Esophagus (tissue), 2 donors: ENCODE results near the gene PDZRN4. TPM values are rescaled to one million over a fixed set of nuclear protein-coding genes. Genes with fewer than 3 reads are reported as not detected.

Source experiments
- H3K27ac ChIP-seq, 2 donors: one replicate each; pipeline ENCODE4 v1.5.1; 2013; ENCODE audit warnings: low read depth in 2 of 2, mild to moderate bottlenecking in 2 of 2, inconsistent platforms in 1 of 2, low read length in 1 of 2, moderate library complexity in 1 of 2
- H3K27me3 ChIP-seq, 2 donors: one replicate each; pipeline ENCODE4 v1.6.1; 2013; ENCODE audit warnings: low read length in 2 of 2, control low read depth in 1 of 2, mild to moderate bottlenecking in 1 of 2; ENCODE audit not compliant: insufficient read depth in 2 of 2, control insufficient read depth in 1 of 2
- H3K36me3 ChIP-seq, 2 donors: one replicate each; pipeline ENCODE4 v1.6.1; 2013; ENCODE audit warnings: low read length in 1 of 2; ENCODE audit not compliant: control insufficient read depth in 2 of 2, insufficient read depth in 2 of 2
- H3K4me1 ChIP-seq, 2 donors: one replicate each; pipeline ENCODE4 v1.6.1; 2013; ENCODE audit warnings: low read length in 1 of 2; ENCODE audit not compliant: control insufficient read depth in 2 of 2, insufficient read depth in 2 of 2
- H3K4me3 ChIP-seq, 2 donors: one replicate each; pipeline ENCODE4 v1.5.1; 2013; ENCODE audit warnings: low read length in 2 of 2, mild to moderate bottlenecking in 2 of 2, low read depth in 1 of 2, moderate library complexity in 1 of 2
- H3K9me3 ChIP-seq, 2 donors: one replicate each; pipeline ENCODE4 v1.6.1; 2013; ENCODE audit warnings: mild to moderate bottlenecking in 2 of 2, low read depth in 1 of 2, low read length in 1 of 2, moderate library complexity in 1 of 2; ENCODE audit not compliant: control insufficient read depth in 2 of 2, insufficient read depth in 1 of 2
- WGBS, 2 donors: extraction: QIAGEN DNeasy Blood & Tissue Kit; methylation state at CpG; one replicate each; pipeline ENCODE4 v1.1.7; 2013; 5-methylcytosine and 5-hydroxymethylcytosine counted together
- polyA plus RNA-seq, 2 donors: library from polyadenylated mRNA; stranded (reverse); fragments of 200-250 nt; gene quantifications; one replicate each; pipeline ENCODE4 v1.2.3, GENCODE V29; 2013
- donor health status: healthy with polysubstance abuse.
- donor health status: Bipolar disorder and iron deficiency.

PDZRN4 gene
- polyA plus RNA-seq, 2 donors, result 0.59 to 1.8 TPM

DNA sequence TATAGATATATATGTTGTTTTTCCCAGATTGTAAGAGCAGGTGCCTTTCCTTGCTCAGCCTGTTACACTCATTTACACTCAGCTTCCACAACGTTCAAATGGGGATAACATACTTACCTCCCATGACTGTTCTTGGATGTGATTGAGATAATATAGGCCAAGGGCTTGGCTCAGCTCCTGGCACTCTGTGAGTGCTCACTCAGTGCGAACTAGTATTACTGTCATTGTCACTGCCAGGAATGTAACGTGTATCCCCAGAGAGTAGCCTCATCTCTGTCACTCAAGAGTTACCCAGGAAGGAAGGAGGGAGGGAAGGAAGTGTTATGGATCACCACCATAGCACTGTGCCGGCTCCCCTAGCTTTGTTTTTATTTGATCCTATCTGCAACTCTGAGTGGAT is 307.9 kb downstream of the PDZRN4 start:
- H3K9me3 ChIP-seq, result no peaks in the 10 kb centered on the region
- no peaks in the 10 kb centered on the region for H3K36me3 ChIP-seq
- H3K27ac ChIP-seq, result no peak overlapping the region
- no peaks in the 10 kb centered on the region for H3K27me3 ChIP-seq
- H3K4me3 ChIP-seq, result no peak overlapping the region
- WGBS, 2 donors, result 53 to 60% methylated on average over 4 of the region's 4 CpGs
- no peaks in the 10 kb centered on the region for H3K4me1 ChIP-seq

DNA sequence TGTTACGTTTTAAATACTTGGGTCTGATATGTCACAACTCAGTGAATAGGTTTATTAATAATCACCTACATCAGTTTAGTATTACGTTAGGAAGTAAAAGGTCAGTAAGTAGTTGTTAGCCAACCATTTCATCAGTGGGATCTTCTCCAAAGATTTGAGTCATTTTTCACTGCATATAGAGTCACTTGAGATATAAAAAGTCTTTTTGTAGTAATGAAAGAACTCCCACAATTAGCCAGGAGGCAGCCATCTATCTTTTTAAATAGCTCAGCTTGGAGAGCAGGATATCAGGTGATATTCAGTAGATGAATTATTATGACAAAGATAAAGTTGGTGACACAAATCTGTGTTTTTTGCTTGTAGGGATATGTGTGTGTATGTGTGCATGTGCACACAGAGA is 309.3 kb downstream of the PDZRN4 start:
- H3K27ac ChIP-seq, result no peak overlapping the region
- H3K9me3 ChIP-seq, result no peaks in the 10 kb centered on the region
- H3K4me1 ChIP-seq, result no peaks in the 10 kb centered on the region
- no peaks in the 10 kb centered on the region for H3K27me3 ChIP-seq
- H3K36me3 ChIP-seq, result no peaks in the 10 kb centered on the region
- H3K4me3 ChIP-seq, result no peak overlapping the region
- 55 to 56% methylated on average over 2 of the region's 2 CpGs for WGBS, 2 donors

DNA sequence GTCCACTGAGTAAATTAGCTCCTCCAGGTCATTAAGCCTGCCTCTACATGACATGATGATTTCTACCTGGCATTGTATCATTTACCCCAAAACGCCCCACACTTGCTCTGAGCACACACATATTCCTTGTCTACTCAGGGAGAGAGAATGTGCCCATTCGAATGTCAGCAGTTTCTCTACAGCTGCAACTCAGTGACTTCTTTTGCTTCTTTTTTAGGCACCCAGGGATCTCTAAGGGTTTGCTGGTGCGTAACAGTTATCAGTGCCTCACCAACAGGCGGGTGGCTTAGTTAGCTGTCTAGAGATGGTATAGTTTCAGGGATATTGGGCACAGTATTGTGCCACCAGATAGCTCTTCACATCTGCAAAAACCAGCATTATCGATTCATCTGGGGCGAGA is 316.9 kb downstream of the PDZRN4 start:
- no peaks in the 10 kb centered on the region for H3K4me1 ChIP-seq
- no peaks in the 10 kb centered on the region for H3K36me3 ChIP-seq
- H3K4me3 ChIP-seq, result no peak overlapping the region
- no peaks in the 10 kb centered on the region for H3K27me3 ChIP-seq
- H3K27ac ChIP-seq, result no peak overlapping the region
- 89 to 90% methylated on average over 6 of the region's 6 CpGs for WGBS, 2 donors
- H3K9me3 ChIP-seq, result no peaks in the 10 kb centered on the region

DNA sequence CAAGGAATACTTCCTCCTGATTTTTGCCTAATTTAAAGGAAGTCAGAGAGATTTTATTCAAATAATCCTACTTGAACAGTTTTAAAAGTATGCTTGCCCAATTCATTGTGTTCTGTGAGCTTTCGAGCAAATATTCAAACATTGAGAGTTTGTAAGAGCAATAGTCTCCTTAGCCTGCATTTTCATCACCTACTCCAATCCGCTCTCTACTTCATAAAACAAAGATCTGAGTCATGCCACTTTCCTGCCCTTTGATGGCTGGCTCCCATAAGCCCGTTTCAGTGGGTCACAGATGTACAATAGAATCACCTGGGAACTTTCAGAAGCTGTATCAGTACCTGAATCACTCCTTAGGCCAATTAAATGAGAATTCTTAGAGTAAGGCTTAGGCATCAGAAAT is 319.2 kb downstream of the PDZRN4 start:
- H3K27ac ChIP-seq, result no peak overlapping the region
- H3K9me3 ChIP-seq, result no peaks in the 10 kb centered on the region
- no peaks in the 10 kb centered on the region for H3K27me3 ChIP-seq
- no peaks in the 10 kb centered on the region for H3K36me3 ChIP-seq
- H3K4me1 ChIP-seq, result peaks cover 0 to under 1% of the 10 kb centered on the region in 2 donors
- H3K4me3 ChIP-seq, result no peak overlapping the region
- WGBS, 2 donors, result 59 to 72% methylated on average over 3 of the region's 3 CpGs

DNA sequence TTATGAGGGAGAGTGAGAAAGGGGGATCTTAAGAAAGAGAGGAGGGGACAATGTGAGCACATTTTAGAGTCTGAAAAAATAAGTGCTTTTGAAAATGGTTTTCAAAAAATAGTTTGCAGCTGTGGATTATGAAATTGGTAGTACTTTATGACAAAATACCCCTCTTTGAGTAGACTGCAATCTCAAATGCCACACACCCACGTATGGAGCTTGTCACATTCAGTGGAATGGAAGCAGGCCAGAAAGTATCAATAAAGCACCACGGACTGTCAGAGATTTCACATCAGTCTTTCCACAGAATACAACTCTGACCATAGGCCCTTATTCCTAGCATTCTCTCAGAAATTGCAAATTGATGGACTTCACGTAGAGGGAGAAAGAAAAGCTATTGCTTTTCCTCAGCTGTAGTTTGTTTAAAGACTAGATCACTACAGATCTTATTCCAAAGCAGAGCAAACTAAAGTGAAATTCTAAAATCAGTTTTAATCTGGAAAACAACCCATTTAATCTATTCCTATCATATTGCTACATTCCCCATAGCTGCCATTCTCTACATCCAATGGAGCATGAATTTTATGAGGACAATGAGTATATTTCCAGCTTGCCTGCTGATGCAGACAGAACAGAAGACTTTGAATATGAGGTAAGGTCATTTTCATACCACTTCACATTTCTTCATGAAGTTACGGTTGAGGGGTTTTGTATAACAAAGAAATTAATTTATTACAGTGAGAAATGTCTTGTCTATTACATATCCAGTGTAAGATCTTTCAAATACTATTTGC is 321.3 kb downstream of the PDZRN4 start:
- H3K9me3 ChIP-seq, result no peaks in the 10 kb centered on the region
- H3K27ac ChIP-seq, result no peak overlapping the region
- WGBS, 2 donors, result 66 to 67% methylated on average over 4 of the region's 4 CpGs
- no peaks in the 10 kb centered on the region for H3K36me3 ChIP-seq
- no peak overlapping the region for H3K4me3 ChIP-seq
- peaks cover 0 to 2% of the 10 kb centered on the region in 2 donors for H3K4me1 ChIP-seq
- no peaks in the 10 kb centered on the region for H3K27me3 ChIP-seq

DNA sequence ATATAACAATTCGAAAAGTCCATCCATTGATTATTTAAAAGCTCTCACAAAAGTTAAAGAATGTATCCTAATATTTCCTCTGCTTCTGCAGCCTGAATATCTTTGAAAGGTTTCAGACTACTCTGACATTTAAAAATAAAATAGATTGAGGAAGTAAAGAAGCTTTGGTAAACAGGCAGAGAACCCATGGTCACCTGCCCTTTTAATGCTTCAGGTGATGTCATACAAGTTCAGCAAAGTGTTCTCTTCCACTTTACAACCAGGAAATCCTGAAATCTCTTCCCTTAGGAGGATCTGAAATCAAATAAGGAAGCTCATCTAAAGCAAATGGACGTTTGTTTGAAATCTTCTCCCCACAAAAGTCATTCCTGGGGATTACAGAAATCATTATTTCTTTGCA is 322.4 kb downstream of the PDZRN4 start:
- 51 to 52% methylated on average over 2 of the region's 2 CpGs for WGBS, 2 donors
- Histone ChIP-seq H3K27me3 (no peaks in the 10 kb centered on the region), H3K9me3 (no peaks in the 10 kb centered on the region), H3K4me1 (peaks cover 0 to 2% of the 10 kb centered on the region in 2 donors), H3K27ac (no peak overlapping the region), H3K36me3 (no peaks in the 10 kb centered on the region), H3K4me3 (no peak overlapping the region)

DNA sequence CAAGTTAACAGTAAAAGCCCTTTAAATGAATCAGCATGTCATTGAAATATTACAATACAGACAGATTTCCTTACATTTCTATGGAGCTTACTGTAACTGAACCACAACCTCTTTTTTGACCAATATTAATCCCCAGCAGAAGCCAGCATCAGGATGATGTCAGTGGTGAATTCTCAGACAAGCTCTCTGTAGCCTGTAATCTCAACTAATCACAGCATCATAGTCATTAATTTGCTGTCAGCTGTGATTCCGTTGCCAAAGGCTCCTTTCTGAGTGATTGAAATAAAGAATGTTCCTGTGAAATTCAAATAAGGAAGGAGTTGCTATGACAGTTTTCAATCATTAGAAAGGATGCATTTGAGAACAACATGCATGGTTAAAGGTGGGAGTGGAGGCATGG is 323.1 kb downstream of the PDZRN4 start:
- 32 to 36% methylated on average over 1 of the region's 1 CpG for WGBS, 2 donors
- Histone ChIP-seq H3K4me1 (peaks cover 0 to 2% of the 10 kb centered on the region in 2 donors), H3K9me3 (no peaks in the 10 kb centered on the region), H3K36me3 (no peaks in the 10 kb centered on the region), H3K27ac (no peak overlapping the region), H3K27me3 (no peaks in the 10 kb centered on the region), H3K4me3 (no peak overlapping the region)

DNA sequence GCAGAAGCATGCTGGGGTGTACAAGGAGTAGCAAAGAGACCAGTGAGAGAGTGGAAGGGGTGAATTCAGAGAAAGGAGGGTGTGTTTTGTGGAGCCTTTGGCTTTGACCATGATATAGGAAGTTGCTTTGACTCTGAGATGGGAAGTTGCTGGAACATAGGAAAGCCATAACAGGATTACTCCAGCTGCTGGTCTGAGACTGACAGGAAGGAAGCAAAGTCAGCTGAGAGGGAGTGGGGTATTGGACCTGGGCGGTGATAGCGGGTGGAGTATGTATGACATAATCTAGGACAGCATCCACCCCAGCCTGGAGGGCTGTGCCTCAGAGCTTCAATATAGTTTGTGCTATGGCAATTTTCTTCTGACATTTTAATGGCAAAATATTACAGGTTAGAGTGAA is 324.4 kb downstream of the PDZRN4 start:
- Histone ChIP-seq H3K36me3 (no peaks in the 10 kb centered on the region), H3K27ac (no peak overlapping the region), H3K9me3 (no peaks in the 10 kb centered on the region), H3K27me3 (no peaks in the 10 kb centered on the region), H3K4me1 (peaks cover 0 to 2% of the 10 kb centered on the region in 2 donors), H3K4me3 (no peak overlapping the region)
- 81 to 86% methylated on average over 2 of the region's 2 CpGs for WGBS, 2 donors

DNA sequence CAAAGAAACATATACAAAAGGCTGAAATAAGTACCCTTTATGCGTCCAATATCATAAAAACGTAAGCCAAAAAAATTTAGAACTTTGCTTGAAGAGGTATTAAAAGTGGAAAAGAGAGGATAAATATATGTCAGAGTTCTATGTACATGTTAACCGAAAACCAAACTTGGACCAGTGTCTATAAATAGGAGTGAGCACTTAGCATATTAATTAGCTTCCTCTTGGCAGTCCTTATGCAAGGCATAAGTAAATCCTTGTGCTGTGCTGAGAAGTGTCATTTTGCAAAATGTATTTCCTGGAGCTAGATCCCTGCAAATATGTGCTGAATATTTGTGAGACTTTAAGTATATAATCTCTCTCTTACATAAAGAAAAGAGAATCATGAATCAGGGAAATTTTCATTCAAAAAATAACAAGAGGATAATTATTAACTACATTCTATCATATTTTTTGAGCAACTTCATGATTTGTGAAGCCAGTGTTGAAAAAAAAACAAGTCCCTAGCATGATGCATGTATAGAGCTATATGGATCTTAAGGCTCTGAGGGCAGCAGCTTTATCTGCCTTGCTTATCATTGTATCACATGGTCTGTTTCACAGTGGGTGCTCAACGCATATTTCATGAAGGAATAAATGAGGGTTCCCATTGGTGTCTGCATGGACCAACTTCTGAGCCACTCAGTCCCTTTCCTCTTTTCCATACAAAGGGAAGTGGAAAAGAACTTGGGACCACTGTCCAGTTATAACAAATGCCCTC is 326.1 kb downstream of the PDZRN4 start:
- H3K9me3 ChIP-seq, result no peaks in the 10 kb centered on the region
- H3K27ac ChIP-seq, result no peak overlapping the region
- WGBS, 2 donors, result 53 to 61% methylated on average over 4 of the region's 4 CpGs
- H3K27me3 ChIP-seq, result no peaks in the 10 kb centered on the region
- no peaks in the 10 kb centered on the region for H3K36me3 ChIP-seq
- peaks cover 0 to 2% of the 10 kb centered on the region in 2 donors for H3K4me1 ChIP-seq
- H3K4me3 ChIP-seq, result no peak overlapping the region
